ENCODE measurements around the gene ADAMTS15.

Gene ADAMTS15, protein sequence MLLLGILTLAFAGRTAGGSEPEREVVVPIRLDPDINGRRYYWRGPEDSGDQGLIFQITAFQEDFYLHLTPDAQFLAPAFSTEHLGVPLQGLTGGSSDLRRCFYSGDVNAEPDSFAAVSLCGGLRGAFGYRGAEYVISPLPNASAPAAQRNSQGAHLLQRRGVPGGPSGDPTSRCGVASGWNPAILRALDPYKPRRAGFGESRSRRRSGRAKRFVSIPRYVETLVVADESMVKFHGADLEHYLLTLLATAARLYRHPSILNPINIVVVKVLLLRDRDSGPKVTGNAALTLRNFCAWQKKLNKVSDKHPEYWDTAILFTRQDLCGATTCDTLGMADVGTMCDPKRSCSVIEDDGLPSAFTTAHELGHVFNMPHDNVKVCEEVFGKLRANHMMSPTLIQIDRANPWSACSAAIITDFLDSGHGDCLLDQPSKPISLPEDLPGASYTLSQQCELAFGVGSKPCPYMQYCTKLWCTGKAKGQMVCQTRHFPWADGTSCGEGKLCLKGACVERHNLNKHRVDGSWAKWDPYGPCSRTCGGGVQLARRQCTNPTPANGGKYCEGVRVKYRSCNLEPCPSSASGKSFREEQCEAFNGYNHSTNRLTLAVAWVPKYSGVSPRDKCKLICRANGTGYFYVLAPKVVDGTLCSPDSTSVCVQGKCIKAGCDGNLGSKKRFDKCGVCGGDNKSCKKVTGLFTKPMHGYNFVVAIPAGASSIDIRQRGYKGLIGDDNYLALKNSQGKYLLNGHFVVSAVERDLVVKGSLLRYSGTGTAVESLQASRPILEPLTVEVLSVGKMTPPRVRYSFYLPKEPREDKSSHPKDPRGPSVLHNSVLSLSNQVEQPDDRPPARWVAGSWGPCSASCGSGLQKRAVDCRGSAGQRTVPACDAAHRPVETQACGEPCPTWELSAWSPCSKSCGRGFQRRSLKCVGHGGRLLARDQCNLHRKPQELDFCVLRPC

DNA sequence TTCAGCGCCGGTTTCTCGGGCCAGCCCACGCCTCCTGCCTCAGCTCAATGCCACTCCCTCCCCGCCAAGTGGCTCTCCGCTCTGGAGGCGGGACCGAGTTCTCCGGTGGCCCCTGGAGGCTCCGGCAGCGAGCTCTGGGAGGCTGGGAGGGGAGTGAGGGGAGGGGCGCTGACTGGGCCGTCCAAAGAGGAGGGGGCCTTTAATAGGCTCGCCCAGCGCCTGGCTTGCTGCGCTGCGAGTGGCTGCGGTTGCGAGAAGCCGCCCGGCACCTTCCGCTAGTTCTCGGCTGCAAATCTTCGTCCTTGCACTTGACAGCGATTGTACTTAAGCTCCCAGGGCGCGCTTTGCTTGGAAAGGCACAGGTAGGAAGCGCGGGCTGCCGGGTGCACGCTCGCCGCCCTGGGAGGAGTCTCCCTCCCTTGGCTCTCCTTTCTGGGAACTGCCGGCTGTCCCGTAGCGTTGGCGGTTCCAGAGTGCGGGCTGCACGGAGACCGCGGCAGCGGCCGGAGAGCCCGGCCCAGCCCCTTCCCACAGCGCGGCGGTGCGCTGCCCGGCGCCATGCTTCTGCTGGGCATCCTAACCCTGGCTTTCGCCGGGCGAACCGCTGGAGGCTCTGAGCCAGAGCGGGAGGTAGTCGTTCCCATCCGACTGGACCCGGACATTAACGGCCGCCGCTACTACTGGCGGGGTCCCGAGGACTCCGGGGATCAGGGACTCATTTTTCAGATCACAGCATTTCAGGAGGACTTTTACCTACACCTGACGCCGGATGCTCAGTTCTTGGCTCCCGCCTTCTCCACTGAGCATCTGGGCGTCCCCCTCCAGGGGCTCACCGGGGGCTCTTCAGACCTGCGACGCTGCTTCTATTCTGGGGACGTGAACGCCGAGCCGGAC is at the start of gene ADAMTS15:
Gene ADAMTS15 (plus strand): TSS at position 230 of the 894 bp plus-strand sequence. CDS start 329 bp downstream, at position 559.
- peak; percentile 37 for DNase-seq

DNA sequence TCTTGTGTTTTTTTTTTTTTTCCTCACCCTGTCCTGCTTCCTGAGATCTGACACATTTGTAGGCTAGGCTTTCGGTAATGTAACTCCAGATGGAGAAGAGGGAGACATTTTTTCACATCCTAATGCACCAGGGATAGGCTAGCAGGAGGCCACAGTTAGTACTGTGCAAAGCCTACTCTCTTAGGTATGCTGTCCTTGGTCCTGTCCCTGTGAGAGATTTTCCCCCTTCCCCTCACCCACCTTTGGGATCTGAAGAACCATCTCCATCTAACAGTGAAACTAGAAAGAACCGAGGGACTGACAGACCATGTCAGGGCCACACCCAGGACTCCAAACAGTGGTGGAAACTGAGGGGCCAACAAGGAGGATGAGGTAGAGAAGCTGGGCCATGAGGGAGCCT is 49.2 kb upstream of the ADAMTS15 start:
- DNase-seq = no peak

DNA sequence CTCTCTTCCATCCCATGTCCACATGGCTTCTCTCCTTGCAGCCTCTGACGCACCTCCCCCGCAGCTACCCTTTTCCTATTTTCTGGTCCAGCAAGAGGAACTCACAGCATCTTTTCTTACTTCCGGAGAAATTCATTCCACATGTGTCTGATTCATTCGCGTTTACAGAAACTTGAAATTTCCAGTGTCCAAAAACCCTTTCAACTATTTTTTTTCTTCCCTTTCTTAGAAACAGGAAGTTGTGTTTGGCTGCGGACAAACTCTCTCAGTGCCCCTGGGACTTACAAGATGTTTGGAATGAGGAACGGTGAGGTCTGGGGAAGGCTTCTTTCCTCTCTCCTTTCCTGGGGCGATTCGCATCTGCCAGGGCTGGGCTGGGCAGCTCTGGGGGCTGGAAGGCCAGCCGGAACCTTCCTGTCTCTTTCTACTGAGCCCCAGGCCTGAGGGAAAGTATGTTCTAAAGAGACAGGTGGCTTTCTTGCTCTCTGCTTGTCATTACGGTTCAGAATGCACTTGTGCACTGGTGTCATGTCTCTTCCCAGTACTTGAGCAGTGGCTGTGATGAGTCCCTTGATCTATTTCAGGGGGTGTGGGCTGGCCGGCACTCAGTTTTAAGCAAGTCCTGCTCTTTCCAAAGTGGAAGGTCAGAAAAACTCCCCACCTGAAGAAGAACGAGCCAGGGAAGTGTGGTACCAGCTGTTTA is 47.5 kb upstream of the ADAMTS15 start:
- peak; percentile 10 for DNase-seq

DNA sequence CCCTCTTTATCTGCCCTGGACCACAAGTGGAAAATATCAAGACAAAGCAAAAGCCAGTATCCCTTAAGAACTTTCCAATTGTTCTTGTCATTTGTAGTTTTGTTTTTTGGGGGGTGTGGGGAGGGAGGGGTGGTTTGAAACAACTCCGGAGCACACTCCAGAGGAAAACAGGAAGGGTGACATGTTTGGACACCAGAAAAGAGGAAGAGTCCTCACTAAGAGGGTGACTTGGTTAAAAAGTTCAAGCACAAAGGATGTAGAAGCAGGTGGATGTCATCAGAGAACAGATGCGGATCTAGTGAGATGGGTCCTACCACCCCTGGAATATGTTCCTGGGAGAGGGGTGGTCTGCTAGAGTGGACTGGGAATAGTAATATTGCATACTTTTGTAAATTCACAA is 45.9 kb upstream of the ADAMTS15 start:
- no peak for DNase-seq

DNA sequence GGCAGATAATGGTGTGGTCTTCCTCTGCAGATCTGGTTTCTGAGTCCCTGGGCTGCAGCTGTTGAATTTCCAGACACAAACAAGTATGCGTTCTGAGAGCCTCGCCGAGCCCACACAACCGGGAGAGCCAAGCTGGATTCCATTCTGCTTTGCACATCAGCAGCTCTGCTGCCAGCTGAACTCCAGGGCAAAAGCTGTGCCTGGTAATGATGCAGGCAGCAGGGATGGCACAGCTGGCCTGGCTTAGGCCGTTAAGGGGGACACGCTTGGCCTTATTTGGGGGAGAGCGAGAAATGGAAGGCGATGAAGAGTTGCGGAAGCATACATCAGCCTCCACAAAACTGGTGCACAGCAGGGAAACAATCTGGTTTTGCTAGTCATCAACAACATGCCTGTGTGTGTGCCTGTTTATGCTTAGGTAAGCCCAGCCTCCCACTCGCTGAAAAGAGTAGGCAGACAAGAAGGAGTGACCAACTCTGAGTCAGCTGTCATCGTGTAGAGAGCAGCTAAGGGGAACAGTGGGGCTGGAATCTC is 45.1 kb upstream of the ADAMTS15 start:
- DNase-seq = peak; percentile 84

DNA sequence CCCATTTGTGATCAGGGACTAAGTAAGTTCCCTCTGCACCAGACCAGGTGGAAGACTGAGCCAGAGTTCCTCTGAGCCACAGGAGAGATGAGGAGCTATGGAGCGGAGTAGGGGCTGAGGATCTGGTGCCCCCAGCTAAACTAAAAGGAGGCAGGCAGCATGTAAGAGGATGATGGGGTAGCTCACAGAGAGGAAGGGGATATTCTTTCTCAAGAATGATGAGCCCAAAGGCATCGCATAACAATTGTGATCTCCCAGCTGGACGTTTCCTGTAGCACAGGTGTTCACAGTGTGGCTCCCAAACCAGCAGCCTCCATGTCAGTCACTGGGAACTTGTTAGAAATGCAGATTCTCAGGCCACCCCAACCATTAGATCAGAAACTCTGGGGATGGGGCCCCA is 44.5 kb upstream of the ADAMTS15 start:
- no peak for DNase-seq

DNA sequence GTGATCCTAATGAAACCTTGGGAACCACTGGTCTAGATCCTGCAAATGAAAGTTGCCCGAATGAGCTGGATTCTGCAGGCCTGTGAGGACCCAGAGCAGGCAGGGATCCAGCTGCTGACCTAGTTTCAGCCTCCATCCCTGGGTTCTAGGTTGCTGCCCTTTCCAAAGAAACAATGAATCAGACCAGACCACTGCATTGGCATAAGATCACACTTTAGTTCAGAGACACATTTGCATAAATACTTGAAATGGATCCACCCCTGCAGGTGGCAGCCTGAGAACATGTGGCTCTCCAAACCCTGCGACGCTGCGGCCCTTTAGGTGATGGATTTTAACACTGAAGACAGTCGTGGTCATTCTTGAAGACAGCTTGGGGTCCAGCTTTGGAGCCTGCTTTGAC is 43.7 kb upstream of the ADAMTS15 start:
- no peak for DNase-seq

DNA sequence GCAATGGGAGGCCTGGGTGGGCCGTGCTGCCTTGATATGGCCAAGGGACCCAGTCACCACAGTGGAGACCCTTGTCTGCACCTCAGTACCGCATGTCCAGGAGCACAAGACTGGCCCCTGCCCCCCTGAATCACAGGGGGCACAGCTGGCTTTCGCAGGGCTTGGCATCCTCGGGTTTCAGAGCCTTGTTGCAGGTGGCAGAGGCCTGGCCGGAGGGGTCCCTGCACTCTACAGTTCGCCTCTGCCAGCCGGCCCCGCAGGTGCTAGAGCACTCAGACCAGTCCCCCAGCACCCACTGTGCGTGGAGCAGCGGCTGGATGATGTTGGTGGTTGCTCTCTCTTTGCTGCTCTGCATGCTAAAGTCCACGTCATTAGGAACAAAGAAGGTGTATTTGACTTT is 43.0 kb upstream of the ADAMTS15 start:
- no peak for DNase-seq

DNA sequence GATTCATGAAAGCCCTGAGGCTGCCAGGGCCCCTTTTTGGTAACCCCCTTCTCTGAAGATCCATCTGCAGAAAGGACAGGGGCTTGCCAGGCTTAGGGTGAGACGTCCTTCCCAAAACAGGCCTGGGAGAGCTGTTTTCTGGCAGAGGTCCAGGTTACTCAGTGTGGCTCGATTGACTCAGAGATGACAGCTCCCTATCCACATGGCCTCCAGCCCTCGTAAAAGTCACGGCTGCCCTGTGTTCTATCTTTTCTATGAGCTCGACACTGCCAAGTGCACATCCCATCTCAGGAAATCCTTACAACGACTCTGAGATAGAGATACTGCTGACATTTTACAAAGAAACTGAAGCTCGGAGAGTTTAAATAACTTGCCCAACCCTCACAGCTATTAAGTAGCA is 40.5 kb upstream of the ADAMTS15 start:
- peak; percentile 92 for DNase-seq

DNA sequence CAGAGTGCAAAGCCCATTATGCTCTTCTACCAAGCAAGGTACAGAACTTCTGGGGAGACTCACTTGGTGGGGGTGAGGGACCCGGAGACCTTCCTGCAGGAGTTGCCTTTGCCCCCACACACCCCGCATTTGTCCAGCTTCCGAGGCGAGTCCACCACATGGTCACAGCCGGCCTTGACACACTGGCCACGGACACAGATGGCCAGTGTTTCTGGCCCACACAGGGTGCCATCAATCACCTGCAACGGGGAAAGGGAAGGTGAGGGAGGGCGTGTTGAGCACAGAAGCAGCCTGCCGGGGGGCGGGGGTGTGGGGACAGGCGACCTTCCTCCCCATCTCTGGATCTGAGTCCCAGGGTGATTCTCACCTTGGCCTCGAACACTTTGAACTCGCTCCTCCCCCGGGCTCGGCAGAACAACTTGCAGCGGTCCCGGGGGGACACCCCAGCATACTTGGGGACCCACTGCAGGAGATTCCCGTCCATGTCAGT is 40.0 kb upstream of the ADAMTS15 start:
- no peak for DNase-seq

DNA sequence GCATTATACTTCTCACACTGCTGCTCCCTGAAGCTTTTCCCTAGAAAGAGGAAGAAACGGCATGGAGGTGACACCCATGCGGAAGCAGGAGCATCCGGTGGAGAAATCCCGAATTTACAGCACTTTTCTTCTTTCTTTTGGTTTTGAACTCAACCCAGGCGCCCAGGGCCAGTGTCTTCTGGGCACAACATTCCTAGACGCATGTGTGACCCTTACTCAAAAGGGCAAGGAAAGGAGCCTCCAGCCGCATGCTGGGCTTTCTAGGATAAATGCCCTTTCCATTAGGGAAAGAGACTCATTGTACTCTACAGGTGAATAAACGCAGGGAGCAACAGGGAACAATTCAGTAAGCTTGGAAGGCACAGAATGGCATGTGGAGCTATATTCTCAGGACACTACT is 39.5 kb upstream of the ADAMTS15 start:
- DNase-seq = no peak

DNA sequence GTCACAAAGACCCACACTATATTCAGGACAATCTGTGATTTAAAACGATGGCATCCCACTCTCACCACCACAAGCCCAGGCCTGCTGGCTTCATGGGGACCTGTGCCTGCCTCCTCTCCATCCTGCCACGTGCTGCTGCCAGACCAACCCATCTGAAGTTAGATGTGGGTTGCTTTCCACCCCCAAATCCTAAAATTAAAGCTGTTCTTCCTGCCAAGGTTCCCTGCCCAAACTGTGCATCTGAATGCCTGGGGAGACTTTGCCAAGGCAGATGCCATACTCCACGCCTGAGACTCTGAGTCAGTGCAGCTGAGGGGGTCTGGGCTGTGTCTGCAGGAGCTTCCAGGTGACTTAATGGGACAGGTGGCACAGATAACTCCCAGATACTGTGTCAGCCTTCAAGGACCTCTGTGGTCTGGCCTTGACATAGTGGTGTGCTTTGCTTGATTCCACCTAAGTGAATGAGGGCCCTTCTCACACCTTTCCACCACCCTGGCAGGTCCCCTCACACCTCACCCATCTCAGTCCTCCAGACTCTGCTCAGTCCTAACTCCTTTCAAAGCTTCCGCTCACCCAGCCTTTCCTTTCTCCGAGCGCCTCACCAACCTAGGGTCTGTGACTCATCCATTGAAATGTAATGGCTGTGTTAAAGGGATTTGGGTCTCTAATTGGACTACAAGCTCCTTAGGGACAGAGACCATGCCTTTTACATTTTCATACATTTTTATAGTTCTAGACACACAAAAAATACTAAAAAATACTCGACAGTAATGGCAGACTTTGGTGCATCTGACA is 38.7 kb upstream of the ADAMTS15 start:
- DNase-seq = no peak

DNA sequence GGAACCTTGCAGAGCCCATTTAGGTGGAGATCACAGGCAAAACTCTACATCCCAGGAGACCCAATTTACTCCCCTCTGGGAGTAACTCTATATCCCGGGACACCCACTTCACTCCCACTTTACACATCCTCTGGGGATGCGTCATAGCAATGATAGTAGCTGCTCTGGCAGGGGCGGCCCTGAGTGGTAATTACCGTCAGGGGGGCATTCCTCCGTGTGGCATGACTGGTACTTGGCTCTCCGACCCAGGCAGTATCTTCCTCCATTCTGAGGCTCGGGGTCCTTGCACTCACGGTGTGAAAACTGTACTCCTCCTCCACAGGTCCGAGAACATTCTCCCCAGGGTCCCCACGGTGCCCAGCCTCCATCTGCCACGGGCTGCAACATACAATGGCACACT is 37.2 kb upstream of the ADAMTS15 start:
- no peak for DNase-seq

DNA sequence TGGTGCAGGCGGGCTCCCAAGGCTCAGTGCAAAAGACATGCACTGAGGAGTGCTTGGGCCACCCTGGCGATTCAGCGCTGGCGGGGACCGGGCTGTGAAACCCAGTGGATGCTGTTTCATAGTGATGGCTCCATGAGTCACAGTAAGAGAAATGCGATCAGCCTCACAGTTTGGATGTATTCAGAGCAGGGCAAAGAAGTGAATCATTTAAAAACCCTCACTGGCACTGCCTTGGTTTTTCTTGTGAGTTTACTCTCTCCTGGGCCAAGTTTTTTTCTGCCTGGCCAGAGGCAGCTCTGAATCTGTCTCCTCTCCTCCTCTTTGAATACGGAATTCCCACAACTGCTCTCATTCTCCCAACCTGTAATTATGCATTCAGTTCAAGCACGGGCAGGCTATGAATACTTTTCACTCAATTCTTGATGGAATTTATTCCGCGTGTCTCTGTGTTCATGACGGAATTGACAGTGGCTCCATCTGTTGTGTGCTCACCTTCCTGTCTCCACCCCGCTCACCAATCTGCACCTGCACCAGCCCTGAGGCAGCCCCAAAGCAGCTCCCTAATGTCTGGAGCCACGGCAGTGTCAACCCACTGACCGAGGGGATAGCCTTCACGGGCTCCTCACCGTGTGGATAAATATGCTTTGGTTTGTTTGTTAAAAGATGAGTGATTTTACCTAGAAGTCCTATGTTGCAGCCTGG is 34.9 kb upstream of the ADAMTS15 start:
- DNase-seq = peak; percentile 85

DNA sequence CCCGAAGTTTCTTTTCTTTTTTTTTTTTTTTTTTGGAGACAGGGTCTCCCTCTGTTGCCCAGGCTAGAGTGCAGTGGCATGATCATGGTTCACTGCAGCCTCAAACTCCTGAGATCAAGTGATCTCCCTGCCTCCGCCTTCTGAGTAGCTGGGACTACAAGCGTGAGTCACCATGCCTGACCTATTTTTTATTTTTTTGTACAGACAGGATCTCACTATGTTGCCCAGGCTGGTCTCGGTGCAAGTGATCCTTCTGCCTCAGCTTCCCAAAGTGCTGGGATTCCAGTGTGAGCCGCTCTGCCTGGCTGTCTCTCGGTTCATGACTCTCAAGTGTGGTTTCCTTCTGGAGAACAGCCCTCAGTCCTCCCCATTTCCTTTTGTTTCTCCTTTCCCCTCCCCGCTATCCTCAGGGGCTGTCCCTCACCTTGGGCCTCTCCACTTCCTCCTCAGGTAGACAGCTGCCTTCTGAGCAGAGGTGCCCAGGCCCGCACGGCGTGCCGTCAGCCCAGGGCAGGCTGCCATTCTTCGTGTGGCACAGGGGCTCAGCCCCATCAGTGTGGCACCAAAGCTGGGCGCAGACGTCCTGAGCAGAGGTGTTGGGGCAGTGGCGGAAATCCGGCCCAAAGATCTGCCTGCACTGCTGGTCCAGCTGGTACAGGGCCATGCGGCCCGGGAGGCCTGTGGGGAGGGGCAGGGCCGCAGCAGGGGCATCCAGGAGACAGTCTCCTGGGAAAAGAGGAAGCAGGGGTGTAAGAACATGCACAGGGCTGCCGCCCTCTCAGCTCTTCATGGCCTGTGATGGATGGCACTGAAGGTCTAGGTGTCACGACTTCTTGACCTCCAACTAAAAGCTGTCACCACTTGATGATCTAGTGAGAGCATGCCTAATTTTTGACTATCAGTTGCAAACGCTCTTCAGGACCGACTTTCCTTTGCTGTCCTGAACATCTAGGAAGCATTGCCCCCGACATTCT is 34.1 kb upstream of the ADAMTS15 start:
- DNase-seq = no peak

DNA sequence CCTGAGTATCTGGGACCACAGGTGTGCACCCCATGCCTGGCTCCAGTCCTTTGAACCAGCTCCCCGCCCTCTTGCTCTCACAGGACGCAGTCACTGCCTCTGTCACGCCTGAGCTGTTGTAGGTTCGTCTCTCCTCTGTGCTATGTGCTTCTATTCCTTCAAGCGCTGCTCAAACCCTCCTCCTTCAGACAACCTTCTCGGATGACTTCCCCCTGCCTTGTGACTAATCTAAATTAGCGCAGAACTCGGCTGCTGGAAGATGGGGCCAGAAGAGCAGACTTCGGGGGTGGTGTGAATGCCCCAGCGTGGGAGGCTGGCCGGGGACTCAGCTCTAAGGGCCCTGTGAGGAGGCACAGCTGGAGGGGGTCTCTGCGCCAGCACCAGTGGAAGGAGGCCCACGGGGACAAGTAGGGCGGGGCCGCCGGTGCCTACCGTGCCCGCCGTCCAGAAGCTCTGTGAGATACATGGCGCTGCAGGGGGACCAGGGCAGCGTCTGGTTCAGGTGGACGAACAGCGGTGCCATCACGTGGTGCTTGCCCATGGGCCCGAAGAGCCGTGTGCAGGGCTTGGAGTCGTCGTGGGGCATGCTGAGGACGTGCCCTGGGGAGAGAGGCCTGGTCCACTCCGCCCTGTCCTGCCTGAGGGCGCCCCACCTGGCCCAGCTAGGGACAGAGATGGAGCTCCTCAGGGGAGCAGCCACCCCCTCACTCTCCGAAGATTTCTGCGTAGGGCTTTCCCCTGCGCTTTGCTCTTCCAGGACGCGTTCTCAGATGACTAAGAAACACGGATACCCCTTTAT is 32.5 kb upstream of the ADAMTS15 start:
- DNase-seq = no peak

DNA sequence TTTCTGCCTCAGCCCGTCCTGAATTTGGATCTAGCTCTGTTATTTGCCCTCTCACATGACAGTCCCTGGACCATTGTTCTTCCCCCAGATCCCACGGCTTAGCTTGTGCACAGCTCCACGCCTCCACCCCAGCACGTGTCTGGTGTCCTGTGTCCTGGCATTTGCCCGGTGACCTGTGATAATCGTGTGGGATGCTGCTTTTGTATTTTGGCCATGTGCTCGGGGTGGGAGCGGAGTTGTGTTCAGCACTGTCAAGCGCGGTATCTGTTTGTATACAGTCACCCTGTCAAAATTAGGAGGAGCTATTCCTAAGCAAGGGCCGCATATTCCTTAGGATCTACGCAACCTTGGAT is 31.9 kb upstream of the ADAMTS15 start:
- DNase-seq = no peak

DNA sequence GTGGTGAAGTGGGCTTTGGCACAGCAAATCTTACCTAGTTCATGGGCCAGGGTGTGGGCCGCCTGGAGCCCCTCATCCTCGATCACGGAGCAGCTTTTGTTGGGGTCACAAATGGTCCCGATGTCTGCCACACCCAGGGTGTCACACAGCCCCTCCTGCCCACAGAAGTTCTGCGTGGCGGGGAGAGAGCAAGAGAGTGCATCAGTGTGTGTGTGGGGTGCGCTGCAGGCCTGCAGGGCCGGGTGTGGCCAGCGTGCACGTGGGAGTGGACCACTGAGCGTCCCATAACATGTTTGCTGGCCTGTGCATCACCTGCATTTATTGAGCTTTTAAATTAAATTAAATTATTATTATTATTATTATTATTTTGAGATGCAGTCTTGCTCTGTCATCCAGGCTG is 31.5 kb upstream of the ADAMTS15 start:
- no peak for DNase-seq
